Fibroblast of lung (primary cell): Measurements from ENCODE around the gene ZNF366. TPM values are rescaled to one million over a fixed set of nuclear protein-coding genes. Genes with fewer than 3 reads are reported as not detected.
A peak's percentile ranks its signal among the peaks of the same experiment; 100 is the strongest.

Source experiments
- DNase-seq, 2 donors: peaks; one replicate each; pipeline versions ENCODE4 v3.0.0 to v3.0.0-alpha.2; 2010; ENCODE audit warnings: low read depth in 2 of 2
- H2AFZ ChIP-seq: 2 replicates; pipeline ENCODE4 v1.5.1; 2012; ENCODE audit warnings: low read length, control low read depth, inconsistent platforms
- H3K27ac ChIP-seq: 2 replicates; pipeline ENCODE4 v1.5.1; 2011; ENCODE audit warnings: low read length, control low read depth; ENCODE audit not compliant: insufficient read depth
- H3K27me3 ChIP-seq: 2 replicates; pipeline ENCODE4 v1.5.1; 2011; ENCODE audit warnings: mild to moderate bottlenecking, low read length; ENCODE audit not compliant: control insufficient read depth, insufficient read depth
- H3K36me3 ChIP-seq: 2 replicates; pipeline ENCODE4 v1.5.1; 2011; ENCODE audit warnings: low read length; ENCODE audit not compliant: control insufficient read depth, insufficient read depth
- H3K4me1 ChIP-seq: 2 replicates; pipeline ENCODE4 v1.5.1; 2011; ENCODE audit warnings: low read length; ENCODE audit not compliant: control insufficient read depth, insufficient read depth; ENCODE audit errors: extremely low read depth
- H3K4me2 ChIP-seq: 2 replicates; pipeline ENCODE4 v1.5.1; 2011; ENCODE audit warnings: low read length, control low read depth; ENCODE audit not compliant: insufficient read depth; ENCODE audit errors: extremely low read depth
- H3K4me3 ChIP-seq, 4 experiments: fragments of 200-600 bp in 1 of 4; sonication (generic) in 1 of 4; replicated peaks in 1 of 4; 2 replicates each; pipeline ENCODE4 v1.5.1; 2011 to 2016; ENCODE audit warnings: low read length in 4 of 4, low read depth in 3 of 4, mild to moderate bottlenecking in 3 of 4, control low read depth in 2 of 4, inconsistent platforms in 1 of 4, mixed read lengths in 1 of 4; ENCODE audit not compliant: insufficient read depth in 1 of 4; ENCODE audit errors: control extremely low read depth in 1 of 4
- H3K79me2 ChIP-seq: 2 replicates; pipeline ENCODE4 v1.5.1; 2012; ENCODE audit warnings: mild to moderate bottlenecking, low read length, inconsistent platforms; ENCODE audit not compliant: control insufficient read depth, insufficient read depth
- H3K9ac ChIP-seq: 2 replicates; pipeline ENCODE4 v1.5.1; 2011; ENCODE audit warnings: mild to moderate bottlenecking, low read length, control low read depth; ENCODE audit not compliant: insufficient read depth
- H3K9me3 ChIP-seq: 2 replicates; pipeline ENCODE4 v1.5.1; 2012; ENCODE audit warnings: low read depth, low read length; ENCODE audit not compliant: control insufficient read depth, insufficient read depth
- H4K20me1 ChIP-seq: 2 replicates; pipeline ENCODE4 v1.5.1; 2011; ENCODE audit warnings: low read length; ENCODE audit not compliant: control insufficient read depth, insufficient read depth; ENCODE audit errors: extremely low read depth
- EZH2 ChIP-seq: IDR thresholded peaks from 2 replicates; pipeline ENCODE4 v1.5.1; 2012; ENCODE audit warnings: low read length, control low read depth, mild to moderate bottlenecking; ENCODE audit errors: missing control alignments
- polyA plus RNA-seq, 2 donors: library from polyadenylated mRNA; depleted of rRNA in 1 of 2; stranded (reverse) in 1 of 2; unstranded in 1 of 2; fragments of >200 nt; gene quantifications; 2 replicates each; pipeline ENCODE4 v1.2.1, GENCODE V29; 2011 to 2012; ENCODE audit warnings: missing spikeins in 1 of 2
- total RNA-seq: library from RNA; depleted of rRNA; stranded (reverse); fragments of >200 nt; gene quantifications from 2 replicates; pipeline ENCODE4 v1.2.1, GENCODE V29; 2014
- TF ChIP-seq, protein P1 (sequence below), 2 donors: IDR thresholded peaks in 1 of 2; conservative IDR thresholded peaks in 1 of 2; 1 replicate in 1 of 2; 2 replicates in 1 of 2; pipeline ENCODE4 v1.5.1; 2011 to 2012; ENCODE audit warnings: low read length in 2 of 2, control low read depth in 1 of 2, inconsistent platforms in 1 of 2, low read depth in 1 of 2, mild to moderate bottlenecking in 1 of 2

ZNF366 gene
- total and polyA plus RNA-seq, 2 donors (not counting 1 experiment from before 2014, with no cell fraction given) = not detected

GRCh38 chr5:72440207-72440638 is 67.0 kb downstream of the ZNF366 start:
- no peaks in the 10 kb centered on the region for H3K27me3 ChIP-seq
- no peaks in the 10 kb centered on the region for H3K36me3 ChIP-seq
- H3K4me1 ChIP-seq = peaks cover 9% of the 10 kb centered on the region
- no peak overlapping the region for H3K4me3 ChIP-seq
- no peaks in the 10 kb centered on the region for H3K79me2 ChIP-seq
- H3K4me2 ChIP-seq = no peak overlapping the region
- no peaks in the 10 kb centered on the region for H4K20me1 ChIP-seq
- no peak overlapping the region for H3K9ac ChIP-seq
- H3K27ac ChIP-seq = no peak overlapping the region
- DNase-seq = no peak
- no peaks in the 10 kb centered on the region for H3K9me3 ChIP-seq
- no peak overlapping the region for H2AFZ ChIP-seq
- TF ChIP-seq, protein P1, sequence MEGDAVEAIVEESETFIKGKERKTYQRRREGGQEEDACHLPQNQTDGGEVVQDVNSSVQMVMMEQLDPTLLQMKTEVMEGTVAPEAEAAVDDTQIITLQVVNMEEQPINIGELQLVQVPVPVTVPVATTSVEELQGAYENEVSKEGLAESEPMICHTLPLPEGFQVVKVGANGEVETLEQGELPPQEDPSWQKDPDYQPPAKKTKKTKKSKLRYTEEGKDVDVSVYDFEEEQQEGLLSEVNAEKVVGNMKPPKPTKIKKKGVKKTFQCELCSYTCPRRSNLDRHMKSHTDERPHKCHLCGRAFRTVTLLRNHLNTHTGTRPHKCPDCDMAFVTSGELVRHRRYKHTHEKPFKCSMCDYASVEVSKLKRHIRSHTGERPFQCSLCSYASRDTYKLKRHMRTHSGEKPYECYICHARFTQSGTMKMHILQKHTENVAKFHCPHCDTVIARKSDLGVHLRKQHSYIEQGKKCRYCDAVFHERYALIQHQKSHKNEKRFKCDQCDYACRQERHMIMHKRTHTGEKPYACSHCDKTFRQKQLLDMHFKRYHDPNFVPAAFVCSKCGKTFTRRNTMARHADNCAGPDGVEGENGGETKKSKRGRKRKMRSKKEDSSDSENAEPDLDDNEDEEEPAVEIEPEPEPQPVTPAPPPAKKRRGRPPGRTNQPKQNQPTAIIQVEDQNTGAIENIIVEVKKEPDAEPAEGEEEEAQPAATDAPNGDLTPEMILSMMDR (conservative IDR thresholded peaks at IDR 0.05 in 1 of 2, IDR thresholded peaks at IDR 0.05 in 1 of 2; ENCODE audit: low read depth in 1 of 2, low read length in 2 of 2) = no peak
- TF ChIP-seq EZH2 = no peak

- Histone ChIP-seq H3K27ac (no peak overlapping the region), H3K4me2 (no peak overlapping the region), H4K20me1 (no peaks in the 10 kb centered on the region), H3K79me2 (no peaks in the 10 kb centered on the region), H3K36me3 (no peaks in the 10 kb centered on the region), H3K9ac (no peak overlapping the region), H3K4me3 (no peak overlapping the region), H2AFZ (no peak overlapping the region), H3K27me3 (no peaks in the 10 kb centered on the region), H3K4me1 (peaks cover 9% of the 10 kb centered on the region), H3K9me3 (no peaks in the 10 kb centered on the region)
- TF ChIP-seq, protein P1 (conservative IDR thresholded peaks at IDR 0.05 in 1 of 2, IDR thresholded peaks at IDR 0.05 in 1 of 2; ENCODE audit: low read depth in 1 of 2, low read length in 2 of 2) = no peak
- TF ChIP-seq EZH2 = no peak
- no peak for DNase-seq
These were observed 68.0 kb downstream of the ZNF366 start for GRCh38 chr5:72439192-72439591.

DNA sequence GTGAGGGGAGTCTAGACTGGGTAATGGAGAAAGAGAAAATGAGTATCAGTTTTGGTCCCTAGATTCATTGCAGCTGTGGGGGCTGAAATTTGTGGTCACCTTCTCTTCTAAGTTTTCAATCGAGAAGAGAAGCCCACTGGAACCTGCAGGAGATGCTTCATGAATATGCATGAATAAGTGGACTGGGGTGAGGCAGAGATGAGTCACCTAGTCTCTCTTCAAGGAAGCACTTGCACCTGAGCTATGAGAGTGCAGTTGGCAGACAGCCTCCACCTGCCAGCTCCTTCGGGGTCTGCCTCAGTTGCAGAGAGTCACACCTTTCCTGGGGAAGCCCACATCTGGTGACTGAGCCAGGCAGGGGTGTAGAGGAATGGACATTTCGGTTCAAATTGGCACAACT is 69.1 kb downstream of the ZNF366 start:
- Histone ChIP-seq H3K27me3 (no peaks in the 10 kb centered on the region), H3K4me1 (peaks cover 9% of the 10 kb centered on the region), H4K20me1 (no peaks in the 10 kb centered on the region), H3K79me2 (no peaks in the 10 kb centered on the region), H3K4me2 (no peak overlapping the region), H3K9ac (no peak overlapping the region), H3K36me3 (no peaks in the 10 kb centered on the region), H3K9me3 (no peaks in the 10 kb centered on the region), H3K4me3 (no peak overlapping the region), H2AFZ (no peak overlapping the region), H3K27ac (no peak overlapping the region)
- DNase-seq = peak in 1 of 2 donors; percentile 39
- TF ChIP-seq EZH2 = no peak
- TF ChIP-seq, protein P1 (conservative IDR thresholded peaks at IDR 0.05 in 1 of 2, IDR thresholded peaks at IDR 0.05 in 1 of 2; ENCODE audit: low read depth in 1 of 2, low read length in 2 of 2) = no peak
